MM.1S (cell line): ENCODE data around the gene DBNDD2.

Experiments
- DNase-seq: peaks from one replicate; pipeline ENCODE4 v3.0.0-alpha.2; 2015
- H2AFZ ChIP-seq: fragments of 300-600 bp; sonication (generic); 2 replicates; pipeline ENCODE4 v1.6.0; 2016; ENCODE audit warnings: antibody characterized with exemption, low read length
- H3F3A ChIP-seq: fragments of 300-600 bp; sonication (generic); 2 replicates; pipeline ENCODE4 v1.6.1; 2016; ENCODE audit warnings: mild to moderate bottlenecking, antibody characterized with exemption, low read length, moderate library complexity, mixed read lengths; ENCODE audit not compliant: insufficient read depth
- H3K27ac ChIP-seq: fragments of 300-600 bp; sonication (generic); 2 replicates; pipeline ENCODE4 v1.5.1; 2016; ENCODE audit warnings: mild to moderate bottlenecking, low read length
- H3K27me3 ChIP-seq: fragments of 300-600 bp; sonication (generic); replicated peaks from 2 replicates; pipeline ENCODE4 v1.6.0; 2016; ENCODE audit warnings: low read length; ENCODE audit not compliant: insufficient read depth
- H3K36me3 ChIP-seq: fragments of 300-600 bp; sonication (generic); replicated peaks from 2 replicates; pipeline ENCODE4 v1.6.1; 2016; ENCODE audit warnings: mild to moderate bottlenecking, low read length, mixed read lengths; ENCODE audit not compliant: insufficient read depth
- H3K4me1 ChIP-seq: fragments of 300-600 bp; sonication (generic); 2 replicates; pipeline ENCODE4 v1.6.1; 2016; ENCODE audit warnings: low read length, mixed read lengths
- H3K4me2 ChIP-seq: fragments of 300-600 bp; sonication (generic); 2 replicates; pipeline ENCODE4 v1.6.0; 2016; ENCODE audit warnings: low read depth, low read length
- H3K4me3 ChIP-seq: fragments of 300-600 bp; sonication (generic); 2 replicates; pipeline ENCODE4 v1.5.1; 2016; ENCODE audit warnings: low read length, mixed read lengths
- H3K79me2 ChIP-seq: fragments of 300-600 bp; sonication (generic); 2 replicates; pipeline ENCODE4 v1.6.1; 2016; ENCODE audit warnings: mixed run types, low read length, mixed read lengths
- H3K9ac ChIP-seq: fragments of 300-600 bp; sonication (generic); 2 replicates; pipeline ENCODE4 v1.6.1; 2016; ENCODE audit warnings: low read length, mixed read lengths
- H3K9me2 ChIP-seq: fragments of 300-600 bp; sonication (generic); replicated peaks from 2 replicates; pipeline ENCODE4 v1.6.1; 2016; ENCODE audit warnings: mild to moderate bottlenecking, low read length, mixed read lengths; ENCODE audit not compliant: insufficient read depth
- H3K9me3 ChIP-seq: fragments of 300-600 bp; sonication (generic); replicated peaks from 2 replicates; pipeline ENCODE4 v1.6.1; 2016; ENCODE audit warnings: mild to moderate bottlenecking, low read length, mixed read lengths; ENCODE audit not compliant: insufficient read depth
- H4K20me1 ChIP-seq: fragments of 300-600 bp; sonication (generic); 2 replicates; pipeline ENCODE4 v1.6.1; 2016; ENCODE audit warnings: mild to moderate bottlenecking, low read length, moderate library complexity, mixed read lengths; ENCODE audit not compliant: insufficient read depth
- EZH2 ChIP-seq: fragments of 300-600 bp; sonication (generic); optimal IDR thresholded peaks from 2 replicates; pipeline ENCODE3; 2017; ENCODE audit warnings: low read depth, mild to moderate bottlenecking, antibody characterized with exemption, low read length, mixed read lengths
- EZH2phosphoT487 ChIP-seq: fragments of 300-600 bp; sonication (generic); IDR thresholded peaks from 2 replicates; pipeline ENCODE4 v1.6.1; 2018; ENCODE audit warnings: antibody characterized with exemption, low read length
- TF ChIP-seq, protein P1 (sequence below): fragments of 300-600 bp; sonication (generic); IDR thresholded peaks from 2 replicates; pipeline ENCODE4 v1.5.1; 2016; ENCODE audit warnings: antibody characterized with exemption, low read length, mixed read lengths

The DBNDD2 gene

DNA sequence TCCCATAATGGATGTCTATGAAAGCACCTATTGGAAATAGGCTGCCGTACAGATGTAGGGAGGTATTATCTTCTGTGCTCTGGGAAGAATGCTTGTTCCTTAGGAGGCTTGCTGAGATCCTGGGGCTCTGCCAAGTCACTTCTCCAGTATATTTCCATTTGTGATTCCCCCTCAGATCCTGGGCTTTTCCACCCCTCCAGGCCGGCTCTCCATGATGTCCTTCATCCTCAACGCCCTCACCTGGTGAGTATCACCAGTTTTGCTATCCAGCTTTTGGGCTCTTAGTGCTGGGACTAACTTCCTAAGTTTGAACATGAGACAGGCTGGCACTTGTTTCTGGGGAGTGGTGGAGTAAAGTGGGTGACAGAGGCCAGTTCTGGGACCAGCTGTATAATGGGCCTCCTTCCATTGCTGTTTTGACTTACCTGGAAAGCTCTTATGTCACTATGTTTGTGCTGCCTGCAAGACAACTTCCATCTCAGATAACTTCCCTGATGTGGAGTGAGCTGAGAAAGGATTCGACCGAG, 42.6 kb upstream of the DBNDD2 start:
- no peaks in the 10 kb centered on the region for H3K9me2 ChIP-seq
- H3K27me3 ChIP-seq: no peaks in the 10 kb centered on the region
- H3K4me3 ChIP-seq: no peak overlapping the region
- no peaks in the 10 kb centered on the region for H4K20me1 ChIP-seq
- no peaks in the 10 kb centered on the region for H3K36me3 ChIP-seq
- H3K27ac ChIP-seq: no peak overlapping the region
- no peak overlapping the region for H3K9ac ChIP-seq
- peaks cover 28% of the 10 kb centered on the region for H3K4me1 ChIP-seq
- peaks cover 29% of the 10 kb centered on the region for H3F3A ChIP-seq
- H3K79me2 ChIP-seq: peaks cover 39% of the 10 kb centered on the region
- DNase-seq: no peak
- TF ChIP-seq EZH2: no peak
- TF ChIP-seq EZH2phosphoT487: no peak
- TF ChIP-seq, protein P1, sequence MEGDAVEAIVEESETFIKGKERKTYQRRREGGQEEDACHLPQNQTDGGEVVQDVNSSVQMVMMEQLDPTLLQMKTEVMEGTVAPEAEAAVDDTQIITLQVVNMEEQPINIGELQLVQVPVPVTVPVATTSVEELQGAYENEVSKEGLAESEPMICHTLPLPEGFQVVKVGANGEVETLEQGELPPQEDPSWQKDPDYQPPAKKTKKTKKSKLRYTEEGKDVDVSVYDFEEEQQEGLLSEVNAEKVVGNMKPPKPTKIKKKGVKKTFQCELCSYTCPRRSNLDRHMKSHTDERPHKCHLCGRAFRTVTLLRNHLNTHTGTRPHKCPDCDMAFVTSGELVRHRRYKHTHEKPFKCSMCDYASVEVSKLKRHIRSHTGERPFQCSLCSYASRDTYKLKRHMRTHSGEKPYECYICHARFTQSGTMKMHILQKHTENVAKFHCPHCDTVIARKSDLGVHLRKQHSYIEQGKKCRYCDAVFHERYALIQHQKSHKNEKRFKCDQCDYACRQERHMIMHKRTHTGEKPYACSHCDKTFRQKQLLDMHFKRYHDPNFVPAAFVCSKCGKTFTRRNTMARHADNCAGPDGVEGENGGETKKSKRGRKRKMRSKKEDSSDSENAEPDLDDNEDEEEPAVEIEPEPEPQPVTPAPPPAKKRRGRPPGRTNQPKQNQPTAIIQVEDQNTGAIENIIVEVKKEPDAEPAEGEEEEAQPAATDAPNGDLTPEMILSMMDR: no peak
- no peak overlapping the region for H3K4me2 ChIP-seq
- H3K9me3 ChIP-seq: no peaks in the 10 kb centered on the region
- H2AFZ ChIP-seq: no peak overlapping the region

DNA sequence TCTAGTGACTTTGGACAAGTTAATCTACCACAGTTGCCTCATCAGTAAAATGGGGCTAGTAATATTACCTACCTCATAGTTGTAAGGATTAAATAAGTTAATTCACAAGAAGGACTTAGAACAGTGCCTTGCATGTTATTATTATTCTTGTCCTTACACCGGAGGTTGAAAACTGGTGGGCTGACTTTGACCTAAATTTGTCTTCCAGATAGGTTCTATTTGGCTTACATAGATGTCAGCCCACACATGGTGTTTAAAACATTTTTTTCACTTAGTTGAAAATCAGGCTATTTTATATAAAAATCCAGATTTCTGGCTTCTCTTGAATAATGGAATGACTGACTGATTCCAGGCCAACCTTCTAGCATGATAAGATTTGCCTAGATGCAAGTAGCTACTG, 41.9 kb upstream of the DBNDD2 start:
- no peak overlapping the region for H3K27ac ChIP-seq
- peaks cover 28% of the 10 kb centered on the region for H3K4me1 ChIP-seq
- peaks cover 29% of the 10 kb centered on the region for H3F3A ChIP-seq
- H3K9me2 ChIP-seq: no peaks in the 10 kb centered on the region
- H4K20me1 ChIP-seq: no peaks in the 10 kb centered on the region
- H3K4me2 ChIP-seq: no peak overlapping the region
- H2AFZ ChIP-seq: no peak overlapping the region
- peaks cover 39% of the 10 kb centered on the region for H3K79me2 ChIP-seq
- TF ChIP-seq, protein P1: no peak
- no peak for TF ChIP-seq EZH2
- no peak for TF ChIP-seq EZH2phosphoT487
- DNase-seq: no peak
- H3K9me3 ChIP-seq: no peaks in the 10 kb centered on the region
- no peak overlapping the region for H3K9ac ChIP-seq
- no peak overlapping the region for H3K4me3 ChIP-seq
- no peaks in the 10 kb centered on the region for H3K27me3 ChIP-seq
- H3K36me3 ChIP-seq: no peaks in the 10 kb centered on the region

DNA sequence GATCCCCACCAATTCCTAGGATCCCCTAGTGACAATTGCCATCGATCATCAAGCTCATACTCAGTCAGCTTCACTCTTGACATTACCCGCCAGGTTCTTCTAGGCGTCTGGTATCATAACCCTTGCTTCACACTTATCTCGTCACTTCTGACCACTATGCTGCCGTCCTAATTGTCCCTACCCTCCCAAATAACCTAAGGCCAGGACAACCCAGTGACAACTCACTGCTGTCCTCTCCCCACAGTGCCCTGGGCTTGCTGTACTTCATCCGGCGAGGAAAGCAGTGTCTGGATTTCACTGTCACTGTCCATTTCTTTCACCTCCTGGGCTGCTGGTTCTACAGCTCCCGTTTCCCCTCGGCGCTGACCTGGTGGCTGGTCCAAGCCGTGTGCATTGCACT, 41.5 kb upstream of the DBNDD2 start:
- H3K4me3 ChIP-seq: no peak overlapping the region

More for the DNA sequence above, 41.5 kb upstream of the DBNDD2 start:
- DNase-seq: no peak
- Histone ChIP-seq H3K4me2 (no peak overlapping the region), H2AFZ (no peak overlapping the region), H3K79me2 (peaks cover 39% of the 10 kb centered on the region), H3K27me3 (no peaks in the 10 kb centered on the region), H3F3A (peaks cover 29% of the 10 kb centered on the region), H4K20me1 (no peaks in the 10 kb centered on the region), H3K36me3 (no peaks in the 10 kb centered on the region), H3K9me2 (no peaks in the 10 kb centered on the region), H3K9me3 (no peaks in the 10 kb centered on the region), H3K27ac (no peak overlapping the region), H3K4me1 (peaks cover 28% of the 10 kb centered on the region), H3K9ac (no peak overlapping the region)
- TF ChIP-seq, protein P1: no peak
- TF ChIP-seq EZH2 (no peak), EZH2phosphoT487 (no peak)
